Left lobe of liver (tissue), 2 donors: Measurements from ENCODE around the gene TACR2. TPM values are rescaled to one million over a fixed set of nuclear protein-coding genes. Genes with fewer than 3 reads are reported as not detected.

ENCODE experiments used
- ATAC-seq: fragments of 200-7000 bp; cut with Tn5 transposase; one replicate; pipeline ENCODE4 v1.9.1; 2020; ENCODE audit warnings: mild to moderate bottlenecking, moderate library complexity
- DNase-seq: peaks from one replicate; pipeline ENCODE4 v3.0.0-alpha.2; 2020; ENCODE audit warnings: low spot score
- total RNA-seq: library from RNA; stranded (reverse); gene quantifications from one replicate; pipeline ENCODE4 v1.2.1, GENCODE V29; 2021
- donor health status: DM: no; HTN: no; CAD: no; lungs with moderate emphysema.
- donor health status: DM: no; HTN: yes; CAD: no.

The TACR2 gene
- total RNA-seq, 1 donor from 2014 or later, result not detected

DNA sequence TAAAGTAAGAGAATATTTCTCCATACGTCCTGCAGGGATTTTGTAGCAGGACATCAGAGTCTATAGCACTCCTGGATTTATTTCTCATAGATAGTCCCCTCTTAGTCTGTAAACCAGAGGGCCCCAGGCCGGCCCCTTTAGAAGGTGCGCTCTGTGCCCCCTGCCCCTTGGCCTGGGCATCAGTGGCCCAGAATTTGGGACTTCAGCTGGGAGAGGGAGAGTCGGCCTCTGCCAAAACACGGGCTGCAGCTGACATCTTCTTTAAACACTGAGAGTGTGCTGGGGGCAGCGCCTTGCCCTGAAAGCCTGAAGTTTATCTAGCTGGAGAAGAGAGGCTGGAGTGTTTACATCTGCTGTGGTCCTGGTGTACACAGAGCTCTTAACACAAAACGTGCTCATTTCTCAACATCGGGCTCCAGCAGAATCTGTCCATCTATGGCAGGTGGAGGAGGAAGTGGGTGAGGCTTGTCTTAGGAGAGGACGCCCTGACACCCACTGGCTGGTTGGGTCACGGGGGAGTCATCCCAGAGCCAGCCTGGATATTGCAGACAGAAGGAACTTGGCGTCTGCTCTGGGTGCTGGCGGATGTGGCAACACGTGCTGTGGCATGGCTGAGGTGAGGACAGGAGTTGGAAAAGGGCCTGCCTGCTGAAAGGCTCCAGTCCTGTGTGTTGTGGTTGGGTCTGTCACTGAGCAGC lies 5.0 kb upstream of the TACR2 start:
- ATAC-seq, result no peak
- no peak for DNase-seq

DNA sequence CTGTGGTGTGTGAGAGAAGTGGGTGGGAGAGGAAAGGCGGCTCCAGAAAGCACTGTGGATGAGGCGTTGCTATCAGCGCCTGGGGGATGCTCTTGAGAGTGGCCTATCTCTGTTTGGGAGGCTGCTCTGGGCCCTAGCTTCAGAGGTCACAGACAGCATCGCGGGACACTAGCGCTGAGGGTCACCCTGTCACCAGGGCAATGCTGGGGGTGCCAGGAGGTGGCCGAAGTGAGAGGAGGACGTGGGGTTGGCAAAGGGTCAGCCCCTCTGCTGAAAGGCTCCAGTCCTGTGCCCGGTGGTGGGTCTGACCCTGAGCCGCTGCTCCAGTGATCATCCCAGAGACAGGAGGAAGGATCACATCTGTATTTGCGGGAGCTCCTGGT lies 3.0 kb upstream of the TACR2 start:
- DNase-seq (no peak), ATAC-seq (no peak)

DNA sequence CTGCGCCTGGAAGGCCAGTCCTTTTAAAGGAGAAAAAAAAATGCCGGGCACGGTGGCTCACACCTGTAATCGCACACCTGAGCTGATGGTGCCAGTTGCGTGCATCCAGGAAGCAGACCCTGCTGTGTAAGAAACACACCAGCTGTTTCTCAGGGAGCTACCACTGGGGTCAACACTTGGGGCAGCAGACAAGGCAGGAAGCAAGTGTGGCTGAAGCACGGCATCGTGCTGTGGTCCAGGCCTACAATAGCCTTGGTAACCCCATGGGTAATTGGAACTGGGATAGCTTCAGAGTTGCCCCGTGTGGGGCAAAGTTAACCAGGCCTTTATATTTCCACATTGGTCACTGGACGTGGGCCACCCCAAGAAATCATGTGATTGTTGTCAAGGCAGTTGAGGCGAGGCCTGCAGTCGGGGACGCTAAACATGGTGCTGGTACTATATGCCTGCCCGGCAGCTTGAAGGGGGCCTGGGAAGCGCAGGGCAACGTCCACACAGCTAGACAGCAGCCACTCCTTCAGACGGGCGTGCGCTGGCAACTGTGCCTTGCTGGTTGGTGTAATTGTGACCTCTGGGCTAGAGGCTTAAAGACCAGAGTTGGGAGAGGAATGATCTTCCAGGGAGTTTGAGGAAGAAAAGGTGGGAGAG lies 2.5 kb upstream of the TACR2 start:
- no peak for DNase-seq
- no peak for ATAC-seq

DNA sequence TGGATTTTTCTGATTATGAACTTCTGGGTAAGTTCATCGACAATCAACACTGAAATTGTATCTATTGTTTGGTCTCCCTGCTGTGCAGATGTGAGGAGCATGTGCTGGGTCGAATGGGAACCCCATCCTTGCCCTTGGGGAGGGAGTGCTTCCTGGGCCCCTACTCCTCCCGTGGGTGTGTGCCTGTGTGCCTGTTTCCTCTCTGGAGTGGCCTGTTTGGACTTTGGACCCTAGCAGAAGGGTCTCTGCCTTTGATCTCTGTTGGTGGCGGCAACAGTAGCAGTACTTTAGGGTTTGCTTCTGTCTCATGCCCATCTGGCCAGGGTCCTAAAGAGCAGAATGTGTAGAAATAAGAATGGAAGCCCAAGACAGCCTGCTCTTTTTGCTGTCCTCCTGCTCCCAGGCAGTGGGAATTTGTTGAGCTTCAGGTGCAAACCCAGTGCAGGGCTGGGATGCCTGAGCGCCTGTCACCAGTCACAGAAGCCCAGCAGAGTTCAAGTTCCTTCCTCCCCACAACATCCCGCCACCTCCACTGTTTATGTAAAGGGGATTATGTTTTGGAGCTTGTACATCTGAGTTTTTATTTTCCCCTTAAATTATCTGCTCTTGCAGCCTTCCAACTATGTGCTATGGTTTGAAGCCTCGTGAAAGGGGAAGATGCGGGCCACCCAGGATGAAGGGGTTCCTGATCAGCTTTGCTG lies 1.5 kb upstream of the TACR2 start:
- ATAC-seq (no peak), DNase-seq (no peak)

DNA sequence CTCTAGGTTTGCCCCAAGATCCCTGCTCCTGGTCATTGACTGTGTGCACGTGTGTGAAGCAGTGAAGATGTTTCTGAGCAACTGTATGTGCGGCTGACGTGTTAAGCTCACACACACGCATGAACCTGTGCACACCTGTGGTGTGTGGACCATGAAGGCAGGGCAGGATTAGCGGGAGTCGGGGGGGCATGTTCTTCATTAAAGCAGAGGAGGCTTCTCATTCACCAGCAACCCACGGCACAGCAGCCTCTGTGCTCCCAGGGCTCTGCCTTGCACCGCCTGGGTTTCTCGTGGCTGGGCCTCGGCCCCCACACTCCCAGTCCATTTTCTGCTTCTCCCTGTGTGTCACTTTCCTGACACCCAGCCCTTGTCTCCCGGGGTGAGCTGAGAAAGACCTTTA lies 824 bp upstream of the TACR2 start:
- DNase-seq (no peak), ATAC-seq (no peak)

DNA sequence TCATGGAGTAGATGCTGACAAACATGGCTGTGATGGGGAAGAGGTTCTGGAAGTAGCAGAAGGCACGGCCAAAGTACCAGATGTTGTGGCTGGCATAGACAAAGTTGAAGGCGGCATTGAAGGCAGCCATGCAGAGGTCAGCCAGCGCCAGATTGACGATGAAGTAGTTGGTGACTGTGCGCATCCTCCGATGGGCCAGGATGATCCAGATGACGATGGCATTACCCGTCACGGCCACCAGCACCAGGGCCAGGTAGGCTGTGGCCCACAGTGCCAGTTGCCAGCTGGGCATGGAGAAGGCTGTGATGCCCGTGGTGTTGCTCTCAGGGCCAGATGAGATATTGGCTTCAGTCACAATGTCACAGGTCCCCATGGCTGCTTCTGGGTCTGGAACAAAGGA lies 767 bp downstream of the TACR2 start:
- DNase-seq, result no peak
- ATAC-seq, result no peak

DNA sequence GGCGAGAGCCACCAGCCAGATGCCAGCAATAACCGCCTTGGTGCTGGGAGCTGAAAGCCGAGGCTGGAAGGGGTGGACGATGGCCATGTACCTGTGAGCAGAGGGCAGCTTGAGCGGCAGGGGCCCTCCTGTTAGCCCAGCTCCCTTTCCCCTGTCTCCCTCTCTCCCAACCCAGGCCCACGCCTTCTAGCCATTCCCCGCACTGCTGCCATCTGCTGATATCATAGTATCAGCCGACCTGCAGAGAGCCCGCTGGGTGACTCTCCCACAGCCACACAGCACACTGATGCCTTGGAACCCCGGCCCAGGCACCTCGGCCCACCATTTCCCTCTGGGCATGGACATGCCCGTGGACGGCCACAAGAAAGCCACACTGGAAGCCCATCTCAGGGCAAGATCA lies 1.7 kb downstream of the TACR2 start:
- DNase-seq (no peak), ATAC-seq (no peak)

DNA sequence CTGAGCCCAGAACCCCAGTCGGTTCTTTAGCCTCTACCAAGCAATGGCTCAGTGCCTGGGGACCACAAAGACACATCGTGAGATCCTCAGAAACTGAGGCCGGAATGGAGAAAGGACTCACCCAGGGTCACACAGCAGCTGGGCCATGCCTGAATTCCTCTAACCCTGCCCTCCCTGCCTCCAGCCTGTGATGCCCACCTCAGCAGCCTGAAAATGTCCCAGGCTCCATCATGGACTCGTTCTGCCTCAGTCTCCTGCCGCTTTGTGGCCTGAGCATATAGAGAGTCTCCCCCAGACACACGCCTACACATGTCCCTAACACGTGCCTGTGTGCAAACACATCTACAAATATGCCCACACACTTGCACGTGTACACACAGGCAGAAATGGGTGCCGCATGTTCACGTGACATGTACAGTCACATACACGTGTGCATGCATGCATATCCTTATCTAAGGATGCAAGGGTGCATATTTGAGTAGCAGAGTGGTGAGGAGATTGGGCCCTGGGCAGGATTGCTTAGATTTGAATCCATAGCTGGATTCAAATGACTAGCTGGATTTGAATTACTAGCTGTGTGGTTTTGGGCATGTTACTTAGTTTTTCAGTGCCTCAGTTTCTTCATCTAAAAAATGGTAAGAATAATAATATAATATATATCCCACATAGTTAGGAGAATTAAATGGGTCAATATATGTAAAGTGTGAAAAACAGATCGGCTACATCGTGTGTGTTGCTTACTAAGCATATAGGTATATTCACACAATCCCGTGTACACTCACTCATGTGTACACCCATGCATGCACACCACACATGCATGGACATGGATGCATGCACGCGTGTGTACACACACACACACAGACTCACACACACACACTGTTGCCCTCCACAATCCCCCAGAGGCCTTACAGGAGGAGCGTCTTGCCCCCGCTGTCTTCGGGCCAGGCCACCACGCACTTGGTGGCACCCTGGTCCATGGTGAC lies 2.4 kb downstream of the TACR2 start:
- no peak for ATAC-seq
- no peak for DNase-seq

DNA sequence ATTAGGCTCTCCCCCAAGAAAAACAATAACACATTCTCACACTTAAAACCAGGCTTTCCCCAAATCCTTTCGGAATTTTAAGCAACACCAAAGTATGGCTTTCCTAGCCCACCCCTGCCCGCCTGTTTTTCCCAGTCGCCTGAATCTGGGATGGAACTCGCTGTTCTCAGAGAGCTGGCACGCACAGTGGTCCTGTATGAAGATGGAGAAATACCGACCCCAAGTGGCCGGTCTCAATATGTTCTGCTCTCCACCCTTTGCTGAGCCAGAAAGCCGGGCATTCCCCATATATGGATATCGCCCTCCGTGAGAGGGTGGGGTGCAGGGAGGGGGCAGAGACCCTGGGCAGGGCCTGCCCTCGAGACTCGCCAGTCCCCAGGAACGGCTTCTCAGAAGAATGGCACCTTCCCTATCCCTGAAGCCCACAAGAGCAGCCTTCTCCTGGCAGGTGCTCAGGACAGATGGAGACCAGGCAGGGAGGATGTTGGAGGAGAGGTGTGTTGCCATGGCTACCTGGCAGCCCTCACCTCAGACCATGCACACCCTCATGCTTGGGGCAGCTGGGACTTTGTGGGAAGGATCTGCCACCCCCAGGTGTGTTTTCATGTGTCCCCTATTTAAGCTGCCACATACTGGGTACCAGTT lies 3.4 kb downstream of the TACR2 start:
- peak; percentile 12 for ATAC-seq

DNA sequence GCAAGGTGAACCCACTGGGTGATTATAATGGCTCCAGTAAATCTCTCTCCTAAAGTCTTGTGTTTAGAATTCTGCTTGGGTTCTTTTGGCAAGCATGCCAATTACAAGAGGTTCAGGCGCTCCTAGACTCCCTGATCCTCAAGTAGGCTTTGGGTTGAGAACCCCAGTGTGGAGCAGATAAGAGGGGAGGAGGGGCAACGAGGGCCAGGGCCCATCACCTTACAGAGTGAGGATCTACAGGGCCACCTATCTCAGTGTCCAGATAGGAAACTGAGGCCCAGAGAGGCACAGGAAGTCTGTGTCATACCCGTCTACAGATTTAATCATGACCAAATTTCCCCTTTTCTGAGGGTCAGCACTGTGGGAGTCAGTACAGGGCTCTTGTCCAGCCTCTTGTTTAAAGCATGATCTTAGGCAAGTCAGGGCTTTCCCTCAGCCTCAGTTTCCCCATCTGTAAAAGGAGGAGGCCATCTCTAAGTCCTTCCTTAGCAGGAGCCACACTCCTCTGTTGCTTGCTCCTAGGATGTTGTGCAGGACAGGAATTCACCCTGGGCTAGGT lies 4.4 kb downstream of the TACR2 start:
- ATAC-seq (no peak), DNase-seq (no peak)

More for the DNA sequence above, 3.4 kb downstream of the TACR2 start:
- no peak for DNase-seq

DNA sequence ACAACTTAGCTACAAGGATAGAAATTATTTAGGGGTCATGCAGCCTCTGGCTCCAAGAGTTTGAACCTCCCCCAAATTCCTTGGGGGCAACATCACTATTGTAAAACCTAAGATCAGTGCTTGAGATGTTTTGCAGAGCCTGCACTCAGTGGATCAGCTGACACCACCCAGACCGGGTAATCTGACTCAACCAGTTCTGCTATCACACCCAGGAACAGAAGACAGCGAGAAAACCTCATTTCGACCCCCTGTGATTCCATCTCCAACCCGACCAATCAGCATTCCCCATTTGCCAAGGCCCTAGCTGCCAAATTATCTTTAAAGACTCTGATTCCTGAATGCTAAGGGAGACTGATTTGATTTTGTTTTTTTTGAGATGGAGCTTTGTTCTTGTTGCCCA lies 5.2 kb downstream of the TACR2 start:
- DNase-seq (no peak), ATAC-seq (no peak)

DNA sequence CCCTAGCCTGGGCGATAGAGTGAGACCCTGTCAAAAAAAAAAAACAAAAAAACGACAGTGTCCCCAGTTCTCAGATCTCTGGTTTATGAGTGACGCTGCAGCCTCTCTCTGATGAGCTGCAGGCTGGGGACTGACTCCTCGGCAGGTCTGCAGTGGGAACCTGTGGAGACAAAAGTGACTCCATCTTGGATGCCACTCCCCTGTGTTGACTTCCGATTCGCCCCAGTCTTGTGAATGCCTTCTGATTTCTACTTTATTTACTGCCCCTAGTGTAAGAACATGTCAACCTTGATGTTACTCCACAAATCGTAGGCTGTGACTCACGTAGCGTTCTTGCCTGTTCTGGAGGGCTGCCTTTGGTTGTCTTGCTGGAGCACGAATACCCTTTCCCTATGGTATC lies 6.2 kb downstream of the TACR2 start:
- ATAC-seq, result no peak
- no peak for DNase-seq

DNA sequence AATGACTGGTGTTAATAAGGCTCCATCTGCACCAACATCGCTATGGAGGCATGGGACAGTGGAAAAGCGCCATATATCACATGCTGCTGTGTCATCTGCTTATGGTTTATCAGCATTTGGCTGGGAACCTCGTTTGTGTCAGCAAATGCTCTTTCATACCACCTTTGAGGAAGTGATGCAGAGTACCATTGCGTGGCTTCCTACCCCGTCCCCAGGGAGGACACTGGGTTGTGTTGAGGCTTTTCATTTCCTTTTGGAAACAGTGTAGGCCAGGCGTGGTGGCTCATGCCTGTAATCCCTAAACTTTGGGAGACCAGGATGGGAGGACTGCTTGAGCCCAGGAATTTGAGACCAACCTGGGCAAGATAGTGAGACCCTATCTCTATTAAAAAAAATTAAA lies 6.8 kb downstream of the TACR2 start:
- ATAC-seq (no peak), DNase-seq (no peak)

DNA sequence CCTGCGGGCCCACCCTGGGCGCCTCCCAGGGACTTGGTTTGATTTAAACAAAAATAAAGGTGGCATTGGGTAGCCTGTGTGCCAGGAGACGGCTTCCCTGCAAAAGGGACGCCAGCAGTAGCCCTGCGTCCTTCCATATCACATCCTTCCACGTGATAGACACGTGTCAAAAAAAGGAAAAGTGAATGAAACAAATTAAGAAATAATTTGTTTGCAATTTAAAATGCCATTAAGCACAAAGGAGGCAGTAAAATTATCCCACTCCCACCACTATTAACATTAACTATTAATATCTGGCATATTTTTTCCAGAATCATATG lies 7.6 kb downstream of the TACR2 start:
- no peak for ATAC-seq

DNA sequence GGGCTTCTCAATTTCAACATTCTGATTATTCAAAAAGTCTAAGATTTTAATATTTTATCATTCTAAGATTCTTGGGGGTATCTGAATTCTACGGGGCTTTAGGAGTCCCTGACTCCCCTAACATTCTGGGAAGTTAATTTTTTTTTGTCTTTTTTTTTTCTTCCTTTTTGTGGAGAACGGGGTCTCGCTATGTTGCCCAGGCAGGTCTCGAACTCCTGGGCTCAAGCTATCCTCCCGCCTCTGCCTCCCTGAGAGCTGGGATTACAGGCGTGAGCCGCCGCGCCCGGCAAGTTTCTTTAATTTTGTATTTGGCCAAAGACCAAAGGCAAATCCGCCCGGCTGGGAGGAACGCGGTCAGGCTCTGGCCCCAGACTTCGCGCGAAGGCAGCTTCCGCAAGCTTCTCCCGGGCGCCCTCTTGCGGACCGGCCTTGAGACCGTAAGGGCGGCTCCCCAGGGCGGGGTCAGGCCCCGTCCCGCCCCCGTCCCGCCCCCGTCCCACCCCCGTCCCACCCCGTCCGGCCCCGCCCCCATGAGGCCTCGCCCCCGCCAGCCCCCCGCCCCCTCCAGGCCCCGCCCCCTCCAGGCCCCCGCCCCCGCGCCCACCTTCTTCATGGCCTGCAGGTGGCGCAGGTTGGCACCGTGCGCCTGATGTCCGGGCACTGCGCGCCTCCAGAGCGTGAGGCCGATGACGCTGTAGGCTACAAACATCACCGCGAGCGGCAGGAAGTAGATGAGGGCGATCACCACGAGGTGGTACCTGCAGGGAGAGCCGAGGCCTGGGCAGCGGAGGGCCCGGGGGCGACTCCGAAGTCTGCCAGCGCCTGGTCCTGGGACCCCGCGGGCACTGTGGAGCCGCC lies 8.2 kb downstream of the TACR2 start:
- ATAC-seq, result peak; percentile 89
- peak; percentile 91 for DNase-seq

More for the DNA sequence above, 7.6 kb downstream of the TACR2 start:
- DNase-seq, result no peak

DNA sequence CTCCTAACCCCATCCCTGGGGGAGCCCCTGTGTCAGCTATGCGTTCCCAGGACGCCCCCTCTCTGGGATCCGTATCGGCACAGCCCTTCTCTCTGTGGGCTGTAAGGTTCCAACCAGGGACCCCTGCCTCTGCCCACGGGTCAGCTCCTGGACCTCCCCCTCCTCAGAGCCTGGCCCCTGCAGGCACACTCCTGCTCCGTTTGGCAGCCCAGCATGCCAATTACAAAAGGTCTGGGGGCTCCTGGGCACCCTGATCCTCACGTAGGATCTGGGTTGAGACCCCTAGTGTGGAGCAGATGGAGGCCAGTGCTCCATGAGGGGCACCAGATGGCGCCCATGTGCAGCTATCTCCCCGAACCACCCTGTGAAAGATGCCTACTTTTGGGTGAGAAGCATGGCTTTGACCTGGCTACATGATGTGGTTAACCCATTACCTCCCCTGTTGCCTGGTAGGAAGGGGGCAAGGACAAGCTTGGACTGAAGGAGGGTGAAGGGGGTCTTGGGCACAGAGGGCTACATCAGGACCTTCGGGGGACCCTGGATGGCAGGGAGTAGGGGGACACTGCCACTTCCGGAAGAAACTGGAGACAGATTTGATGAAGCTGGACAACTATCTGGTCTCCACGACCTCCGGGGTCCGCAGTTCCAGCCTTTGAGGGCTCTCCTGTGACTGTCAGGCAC lies 9.0 kb downstream of the TACR2 start:
- DNase-seq, result no peak
- ATAC-seq, result no peak

DNA sequence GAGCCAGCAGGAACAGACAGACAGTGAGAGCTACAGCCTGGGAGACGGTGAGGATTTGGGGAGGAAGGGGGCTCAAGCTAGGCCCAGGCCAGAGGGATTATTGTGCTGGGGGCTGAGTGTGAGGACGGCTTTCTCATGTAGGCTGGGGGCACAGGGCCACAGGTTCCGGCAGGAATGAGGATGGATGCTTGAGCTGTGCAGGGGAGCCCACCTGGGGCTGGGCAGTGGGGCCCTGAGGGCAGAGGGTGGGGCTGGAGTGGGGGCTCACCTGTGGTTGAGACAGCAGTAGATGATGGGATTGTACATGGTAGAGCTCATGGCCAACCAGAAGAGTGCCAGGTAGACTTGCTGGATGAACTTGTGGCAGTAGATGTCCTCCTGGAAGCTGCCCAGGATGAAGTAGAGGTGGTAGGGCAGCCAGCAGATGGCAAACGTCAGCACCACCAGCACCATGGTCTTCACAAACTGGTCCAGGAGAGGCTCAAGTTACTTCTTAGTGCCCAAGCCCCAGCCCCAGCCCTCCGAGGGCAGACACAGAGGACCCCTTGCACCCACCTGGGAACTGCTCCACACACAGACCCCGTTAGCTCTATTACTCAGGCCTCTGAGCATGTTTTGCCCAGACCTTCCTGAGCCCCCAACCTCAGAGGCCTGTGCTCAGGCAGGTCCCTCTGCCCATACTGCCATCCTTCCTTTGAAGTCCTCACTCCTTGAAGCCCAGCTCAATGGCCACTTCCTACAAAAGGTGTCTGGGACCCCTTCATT lies 9.7 kb downstream of the TACR2 start:
- DNase-seq, result no peak
- no peak for ATAC-seq

DNA sequence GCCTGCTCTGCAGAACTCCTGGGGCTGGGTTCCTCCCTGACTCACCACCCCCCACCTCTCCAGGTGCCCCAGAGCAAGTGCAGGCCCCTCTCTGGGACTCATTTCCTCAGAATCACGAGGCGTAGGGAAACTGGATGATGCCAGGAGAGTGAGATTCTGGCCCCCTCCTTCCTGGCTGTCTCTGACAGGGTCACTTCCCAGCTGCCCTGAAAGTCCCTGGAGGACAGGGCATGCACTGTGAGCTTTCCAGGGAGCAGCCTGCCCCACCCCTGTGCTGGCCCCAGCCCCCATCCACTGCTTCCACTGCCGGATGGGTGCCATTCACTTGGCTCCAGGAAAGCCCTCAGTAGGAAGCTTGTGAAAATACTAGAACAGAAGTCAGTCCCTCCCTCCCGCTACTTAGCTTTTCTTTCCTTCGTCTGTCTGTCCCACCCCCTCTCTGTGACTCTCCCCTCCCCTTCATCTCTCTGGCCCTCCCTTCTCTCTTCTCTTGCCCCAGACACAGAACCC lies 10.4 kb downstream of the TACR2 start:
- no peak for ATAC-seq
- DNase-seq, result no peak
